Spleen (tissue), 11 donors: ENCODE results near the gene DHX32. TPM values are rescaled to one million over a fixed set of nuclear protein-coding genes. Genes with fewer than 3 reads are reported as not detected.

Experiments
- DNase-seq: peaks from one replicate; pipeline ENCODE4 v3.0.0-alpha.2; 2020
- H3K27ac ChIP-seq, 8 donors: fragments of 200-600 bp; sonication (generic) in 7 of 8; 1 replicate in 4 of 8; 2 replicates in 4 of 8; pipeline versions ENCODE4 v1.5.0 to v1.8.0; 2016 to 2021; ENCODE audit warnings: inconsistent platforms in 4 of 8, mild to moderate bottlenecking in 4 of 8, moderate library complexity in 1 of 8
- H3K27me3 ChIP-seq, 7 donors: fragments of 200-600 bp; sonication (generic) in 6 of 7; replicated peaks in 1 of 7; 1 replicate in 4 of 7; 2 replicates in 3 of 7; pipeline versions ENCODE4 v1.5.0 to v1.8.0; 2016 to 2021; ENCODE audit warnings: inconsistent platforms in 3 of 7, mild to moderate bottlenecking in 1 of 7
- H3K36me3 ChIP-seq, 6 donors: fragments of 200-600 bp; sonication (generic) in 5 of 6; 1 replicate in 4 of 6; 2 replicates in 2 of 6; pipeline versions ENCODE4 v1.5.0 to v1.8.0; 2016 to 2021; ENCODE audit warnings: inconsistent platforms in 2 of 6
- H3K4me1 ChIP-seq, 6 donors: fragments of 200-600 bp; sonication (generic) in 5 of 6; 1 replicate in 3 of 6; 2 replicates in 3 of 6; pipeline versions ENCODE4 v1.5.0 to v1.8.0; 2016 to 2021; ENCODE audit warnings: inconsistent platforms in 3 of 6
- H3K4me3 ChIP-seq, 8 donors: fragments of 200-600 bp; sonication (generic) in 7 of 8; 1 replicate in 4 of 8; 2 replicates in 4 of 8; pipeline versions ENCODE4 v1.5.0 to v1.8.0; 2016 to 2021; ENCODE audit warnings: inconsistent platforms in 4 of 8, mild to moderate bottlenecking in 4 of 8, moderate library complexity in 2 of 8
- H3K9me3 ChIP-seq, 8 donors: fragments of 200-600 bp; sonication (generic) in 7 of 8; 1 replicate in 4 of 8; 2 replicates in 4 of 8; pipeline versions ENCODE4 v1.5.0 to v1.8.0; 2016 to 2021; ENCODE audit warnings: inconsistent platforms in 4 of 8
- POLR2A ChIP-seq, 3 donors: fragments of 450-650 bp; IDR thresholded peaks; one replicate each; pipeline ENCODE4 v1.5.1; 2017; ENCODE audit warnings: antibody characterized with exemption in 3 of 3, mild to moderate bottlenecking in 1 of 3
- POLR2AphosphoS5 ChIP-seq, 3 donors: sonication (generic); formaldehyde crosslinking; IDR thresholded peaks; one replicate each; pipeline ENCODE4 v1.5.1; 2017; ENCODE audit warnings: antibody characterized with exemption in 3 of 3
- whole genome bisulfite sequencing, 5 donors: extraction: QIAGEN DNeasy Blood & Tissue Kit in 3 of 5; methylation state at CpG; one replicate each; pipeline versions ENCODE4 v1.1.5 to v1.1.7; 2013 to 2018; 5-methylcytosine and 5-hydroxymethylcytosine counted together
- intact Hi-C: fragments of 100-400 bp; cut with DNase I; formaldehyde crosslinking; loops from one replicate; pipeline ENCODE4 v1.15.0; 2023; ENCODE audit warnings: low total_unique reads
- microRNA-seq, 3 donors: library from miRNA; unstranded; fragments of <30 nt; microRNA quantifications; one replicate each; pipeline versions ENCODE4 to v1.1.0, GENCODE V29; 2019 to 2020
- polyA plus RNA-seq, 3 donors: library from polyadenylated mRNA; stranded (reverse); fragments of 200-250 nt; gene quantifications; one replicate each; pipeline ENCODE4 v1.2.1, GENCODE V29; 2013
- small RNA-seq, 4 donors: library from RNA; depleted of rRNA; stranded (forward); fragments of <200 nt; gene quantifications; one replicate each; pipeline ENCODE3, GENCODE V24; 2016
- total RNA-seq, 7 donors: library from RNA; depleted of rRNA in 3 of 7; stranded (reverse); fragments of >200 nt in 3 of 7; fragmentation: NEBNext Ultra II Directional in 4 of 7; extraction: Animal tissue kit (Norgen Biotek cat#: 25700) in 4 of 7; gene quantifications; one replicate each; pipeline versions ENCODE4 v1.1.0 to v1.2.1, GENCODE V29; 2016 to 2021
- TF ChIP-seq, protein P1 (sequence below), 11 experiments: fragments of 200-600 bp in 7 of 11; fragments of 450-650 bp in 4 of 11; sonication (generic) in 4 of 11; IDR thresholded peaks in 8 of 11; conservative IDR thresholded peaks in 3 of 11; 1 replicate in 7 of 11; 2 replicates in 4 of 11; pipeline versions ENCODE4 v1.4.0 to v1.8.0; 2016 to 2021; ENCODE audit warnings: antibody characterized with exemption in 11 of 11, inconsistent platforms in 4 of 11, mild to moderate bottlenecking in 1 of 11
- donor health status: healthy with polysubstance abuse.
- donor health status: DM: no; HTN: no; CAD: no; lungs with moderate emphysema.
- donor health status: DM: no; HTN: no; CAD: no.
- donor health status: Bipolar disorder and iron deficiency.
- donor health status: healthy.
- donor health status: DM: no; HTN: no; CAD: no.
- donor health status: DM: yes; HTN: yes; CAD: no.

The DHX32 gene
- total and polyA plus RNA-seq, 10 donors: 8.6 to 27.7 (median 20.9) TPM

DNA sequence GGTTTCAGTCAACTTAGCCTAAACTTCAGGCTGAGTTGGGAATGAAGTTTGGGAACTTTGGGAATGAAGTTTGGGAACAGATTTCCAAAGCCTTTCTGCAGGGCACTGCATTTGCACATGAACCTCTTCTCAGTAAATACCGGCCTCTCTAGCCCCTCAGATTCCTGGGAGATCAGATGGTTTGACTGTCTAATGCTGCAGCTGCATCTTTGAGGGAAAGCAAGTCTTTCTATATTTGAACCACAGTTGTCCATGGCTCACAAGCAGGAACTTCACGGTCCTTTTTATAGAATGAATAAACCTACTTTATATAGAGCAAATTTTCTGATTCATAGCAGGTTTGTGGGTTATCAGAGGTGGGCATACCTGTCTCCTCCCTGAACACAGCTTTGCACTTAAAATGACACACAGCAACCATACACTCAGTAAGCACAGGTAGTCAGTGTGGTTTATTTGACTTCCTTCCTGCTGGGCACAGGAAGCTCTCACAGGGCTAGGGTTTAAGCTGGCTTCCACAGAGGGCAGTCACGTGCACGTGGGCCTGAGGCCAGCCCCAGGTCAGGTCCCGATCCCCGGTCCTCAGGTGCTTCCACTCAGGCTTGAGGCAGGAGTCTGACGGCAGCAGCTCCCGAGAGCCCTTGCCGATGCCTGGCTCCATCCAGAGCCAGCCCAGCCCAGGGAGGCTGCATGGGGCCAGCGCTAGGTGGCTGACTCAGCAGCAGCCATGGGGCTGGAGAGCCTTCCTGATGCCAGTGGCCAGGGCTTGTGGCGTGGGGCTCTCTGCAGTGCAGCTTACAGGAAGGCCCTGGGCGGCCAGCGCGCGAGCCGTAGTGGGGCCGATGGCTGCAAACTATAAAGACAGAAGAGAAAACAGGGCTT lies 92.7 kb downstream of the DHX32 start:
- 76 to 80% (median 77%) methylated on average over 14 to 17 of the region's 17 CpGs for WGBS, 5 donors
- no peaks in the 10 kb centered on the region for H3K27me3 ChIP-seq
- peaks cover 0 to 67% (median 36%) of the 10 kb centered on the region in 6 donors for H3K36me3 ChIP-seq
- no peaks in the 10 kb centered on the region for H3K9me3 ChIP-seq
- TF ChIP-seq POLR2A (IDR thresholded peaks at IDR 0.05): no peak
- no peak for TF ChIP-seq POLR2AphosphoS5 (IDR thresholded peaks at IDR 0.05)
- TF ChIP-seq, protein P1, sequence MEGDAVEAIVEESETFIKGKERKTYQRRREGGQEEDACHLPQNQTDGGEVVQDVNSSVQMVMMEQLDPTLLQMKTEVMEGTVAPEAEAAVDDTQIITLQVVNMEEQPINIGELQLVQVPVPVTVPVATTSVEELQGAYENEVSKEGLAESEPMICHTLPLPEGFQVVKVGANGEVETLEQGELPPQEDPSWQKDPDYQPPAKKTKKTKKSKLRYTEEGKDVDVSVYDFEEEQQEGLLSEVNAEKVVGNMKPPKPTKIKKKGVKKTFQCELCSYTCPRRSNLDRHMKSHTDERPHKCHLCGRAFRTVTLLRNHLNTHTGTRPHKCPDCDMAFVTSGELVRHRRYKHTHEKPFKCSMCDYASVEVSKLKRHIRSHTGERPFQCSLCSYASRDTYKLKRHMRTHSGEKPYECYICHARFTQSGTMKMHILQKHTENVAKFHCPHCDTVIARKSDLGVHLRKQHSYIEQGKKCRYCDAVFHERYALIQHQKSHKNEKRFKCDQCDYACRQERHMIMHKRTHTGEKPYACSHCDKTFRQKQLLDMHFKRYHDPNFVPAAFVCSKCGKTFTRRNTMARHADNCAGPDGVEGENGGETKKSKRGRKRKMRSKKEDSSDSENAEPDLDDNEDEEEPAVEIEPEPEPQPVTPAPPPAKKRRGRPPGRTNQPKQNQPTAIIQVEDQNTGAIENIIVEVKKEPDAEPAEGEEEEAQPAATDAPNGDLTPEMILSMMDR (IDR thresholded peaks at IDR 0.05 in 8 of 11, conservative IDR thresholded peaks at IDR 0.05 in 3 of 11): no peak
- no peak overlapping the region for H3K4me3 ChIP-seq
- no peak for DNase-seq
- intact Hi-C loops: no loop called here
- H3K4me1 ChIP-seq: peaks cover 0 to 13% (median 3%) of the 10 kb centered on the region in 6 donors
- H3K27ac ChIP-seq: peak overlapping the region in 2 of 8 donors; percentile 26 to 51

Small RNAs within 50 kb of the gene (microRNA-seq; reads per million reads assigned to microRNA genes)
- gene MIR4484: 0 to 0.72 (median 0.28) reads per million in 3 donors

Small RNAs within 50 kb of the gene (small RNA-seq; reads per million reads assigned to genes)
- gene MIR4484 (0 reads per million in 4 donors), gene RF00017 (0 reads per million in 4 donors), gene RNU2-42P (0 reads per million in 4 donors)

Other genes starting within 250 kb of the DHX32 start
- not detected for gene TEX36, start 198.1 kb downstream of the DHX32 start, total RNA-seq
- not detected for gene TEX36, start 198.1 kb downstream of the DHX32 start, polyA plus RNA-seq
- gene EDRF1, start 161.6 kb downstream of the DHX32 start, total RNA-seq: 10 to 100 TPM; 30.1 to 47.5 (median 36.5) TPM
- gene EDRF1, start 161.6 kb downstream of the DHX32 start, polyA plus RNA-seq: 10 to 100 TPM; 17.8 to 35.4 (median 24.2) TPM
- under 1 TPM in 5 of 7 donors, not detected in 2; 0.27 to 0.68 (median 0.41) TPM for gene MMP21, start 105.5 kb downstream of the DHX32 start, total RNA-seq
- under 1 TPM; 0.09 to 0.19 (median 0.12) TPM for gene MMP21, start 105.5 kb downstream of the DHX32 start, polyA plus RNA-seq
- gene UROS, start 58.0 kb downstream of the DHX32 start, total RNA-seq: 10 to 100 TPM; 30.3 to 43.8 (median 39.3) TPM
- gene UROS, start 58.0 kb downstream of the DHX32 start, polyA plus RNA-seq: 10 to 100 TPM; 31.6 to 40.7 (median 37.6) TPM
- gene BCCIP, start 57.7 kb downstream of the DHX32 start, total RNA-seq: 10 to 100 TPM; 30.2 to 44.4 (median 33.9) TPM
- 10 to 100 TPM; 45.1 to 61.3 (median 56.1) TPM for gene BCCIP, start 57.7 kb downstream of the DHX32 start, polyA plus RNA-seq
- 1 to 10 TPM in 2 of 7 donors, under 1 TPM in 3, not detected in 2; 0.50 to 1.0 (median 0.94) TPM for gene FANK1, start 15.3 kb upstream of the DHX32 start, total RNA-seq
- 1 to 10 TPM in 1 of 3 donors, under 1 TPM in 2; 0.35 to 1.0 (median 0.72) TPM for gene FANK1, start 15.3 kb upstream of the DHX32 start, polyA plus RNA-seq